ENCODE data around the gene RXRA. TPM values are rescaled to one million over a fixed set of nuclear protein-coding genes. Genes with fewer than 3 reads are reported as not detected.

Gene RXRA
- total RNA-seq, 1 donor from 2014 or later = 20.5 TPM

GRCh38 chr9:134369416-134370212 lies 43.4 kb downstream of the RXRA start:
- peaks cover 5% of the 10 kb centered on the region for H3K9me3 Mint-ChIP-seq (ENCODE audit: unreplicated experiment)
- peaks cover 7% of the 10 kb centered on the region for H3K4me1 Mint-ChIP-seq (ENCODE audit: low read depth, unreplicated experiment)
- no peak overlapping the region for H3K4me3 Mint-ChIP-seq (ENCODE audit: unreplicated experiment)
- no peaks in the 10 kb centered on the region for H3K36me3 Mint-ChIP-seq (ENCODE audit: unreplicated experiment)
- no peak for TF ChIP-seq CTCF (IDR thresholded peaks at IDR 0.05; ENCODE audit: partially characterized antibody, unreplicated experiment)
- no peak for DNase-seq
- H3K27me3 Mint-ChIP-seq (ENCODE audit: unreplicated experiment) = peaks cover 2% of the 10 kb centered on the region
- H3K27ac Mint-ChIP-seq (ENCODE audit: unreplicated experiment) = no peak overlapping the region

- no peak for TF ChIP-seq CTCF (IDR thresholded peaks at IDR 0.05; ENCODE audit: partially characterized antibody, unreplicated experiment)
- no peak for DNase-seq
- Mint-ChIP-seq H3K27me3 (ENCODE audit: unreplicated experiment) (peaks cover 2% of the 10 kb centered on the region), H3K4me1 (ENCODE audit: low read depth, unreplicated experiment) (peaks cover 11% of the 10 kb centered on the region), H3K27ac (ENCODE audit: unreplicated experiment) (no peak overlapping the region), H3K9me3 (ENCODE audit: unreplicated experiment) (peaks cover 5% of the 10 kb centered on the region), H3K36me3 (ENCODE audit: unreplicated experiment) (no peaks in the 10 kb centered on the region), H3K4me3 (ENCODE audit: unreplicated experiment) (no peak overlapping the region)
Observed at GRCh38 chr9:134370213-134370492, 43.9 kb downstream of the RXRA start.

- no peak for TF ChIP-seq CTCF (IDR thresholded peaks at IDR 0.05; ENCODE audit: partially characterized antibody, unreplicated experiment)
- Mint-ChIP-seq H3K4me3 (ENCODE audit: unreplicated experiment) (no peak overlapping the region), H3K4me1 (ENCODE audit: low read depth, unreplicated experiment) (peaks cover 11% of the 10 kb centered on the region), H3K27ac (ENCODE audit: unreplicated experiment) (no peak overlapping the region), H3K27me3 (ENCODE audit: unreplicated experiment) (peaks cover 2% of the 10 kb centered on the region), H3K36me3 (ENCODE audit: unreplicated experiment) (no peaks in the 10 kb centered on the region), H3K9me3 (ENCODE audit: unreplicated experiment) (peaks cover 5% of the 10 kb centered on the region)
- no peak for DNase-seq
Observed at GRCh38 chr9:134370638-134371037, 44.4 kb downstream of the RXRA start.

- Mint-ChIP-seq H3K27ac (ENCODE audit: unreplicated experiment) (no peak overlapping the region), H3K36me3 (ENCODE audit: unreplicated experiment) (no peaks in the 10 kb centered on the region), H3K27me3 (ENCODE audit: unreplicated experiment) (peaks cover 6% of the 10 kb centered on the region), H3K4me3 (ENCODE audit: unreplicated experiment) (no peak overlapping the region), H3K9me3 (ENCODE audit: unreplicated experiment) (peaks cover 6% of the 10 kb centered on the region), H3K4me1 (ENCODE audit: low read depth, unreplicated experiment) (peaks cover 15% of the 10 kb centered on the region)
- DNase-seq = no peak
- TF ChIP-seq CTCF (IDR thresholded peaks at IDR 0.05; ENCODE audit: partially characterized antibody, unreplicated experiment) = no peak
Observed at GRCh38 chr9:134371731-134372130, 45.5 kb downstream of the RXRA start.

GRCh38 chr9:134372581-134373267 lies 46.5 kb downstream of the RXRA start:
- peak overlapping the region; percentile 55 for H3K27ac Mint-ChIP-seq (ENCODE audit: unreplicated experiment)

More at GRCh38 chr9:134372581-134373267, 46.5 kb downstream of the RXRA start:
- peaks cover 20% of the 10 kb centered on the region for H3K4me1 Mint-ChIP-seq (ENCODE audit: low read depth, unreplicated experiment)
- peaks cover 6% of the 10 kb centered on the region for H3K9me3 Mint-ChIP-seq (ENCODE audit: unreplicated experiment)
- no peak for TF ChIP-seq CTCF (IDR thresholded peaks at IDR 0.05; ENCODE audit: partially characterized antibody, unreplicated experiment)
- DNase-seq = no peak
- H3K4me3 Mint-ChIP-seq (ENCODE audit: unreplicated experiment) = no peak overlapping the region
- H3K27me3 Mint-ChIP-seq (ENCODE audit: unreplicated experiment) = peaks cover 6% of the 10 kb centered on the region
- H3K36me3 Mint-ChIP-seq (ENCODE audit: unreplicated experiment) = no peaks in the 10 kb centered on the region

Measured in glutamatergic neuron (in vitro differentiated cells).